Chondrocyte (in vitro differentiated cells): ENCODE measurements around the gene OR10J1. TPM values are rescaled to one million over a fixed set of nuclear protein-coding genes. Genes with fewer than 3 reads are reported as not detected.
"Not testable (repeated sequence)": the region's sequence is repeated elsewhere in the genome, so short reads cannot be mapped to it uniquely, and the experiment has no call there.

ENCODE experiments used
- DNase-seq: peaks from one replicate; pipeline ENCODE4 v3.0.0; 2021; ENCODE audit warnings: mixed read lengths, low spot score
- H3K27ac Mint-ChIP-seq: one replicate; pipeline ENCODE4 v1.8.0; 2021; ENCODE audit warnings: mild to moderate bottlenecking, moderate library complexity, mixed read lengths; ENCODE audit not compliant: unreplicated experiment
- H3K27me3 Mint-ChIP-seq: 2 replicates; pipeline ENCODE4 v1.8.0; 2021; ENCODE audit warnings: low read depth, mixed read lengths
- H3K36me3 Mint-ChIP-seq: 2 replicates; pipeline ENCODE4 v1.8.0; 2021; ENCODE audit warnings: low read depth, mixed read lengths
- H3K4me1 Mint-ChIP-seq: 2 replicates; pipeline ENCODE4 v1.8.0; 2021; ENCODE audit warnings: low read depth, mild to moderate bottlenecking, mixed read lengths
- H3K4me3 Mint-ChIP-seq: one replicate; pipeline ENCODE4 v1.8.0; 2021; ENCODE audit warnings: mild to moderate bottlenecking, moderate library complexity, mixed read lengths; ENCODE audit not compliant: unreplicated experiment
- H3K9me3 Mint-ChIP-seq: 2 replicates; pipeline ENCODE4 v1.8.0; 2021; ENCODE audit warnings: low read depth, mixed read lengths
- total RNA-seq: library from RNA; stranded (reverse); gene quantifications from 3 replicates; pipeline ENCODE4 v1.2.1, GENCODE V29; 2021
- TF ChIP-seq, protein P1 (sequence below): fragments of 200-600 bp; sonication (generic); IDR thresholded peaks from 2 replicates; pipeline ENCODE4 v1.5.0; 2021; ENCODE audit warnings: antibody characterized with exemption, mild to moderate bottlenecking, moderate library complexity

The OR10J1 gene
- total RNA-seq, 1 donor from 2014 or later, result not detected

GRCh38 chr1:159442428-159442827, 2.9 kb downstream of the OR10J1 start:
- H3K9me3 Mint-ChIP-seq, result peaks cover 4% of the 10 kb centered on the region
- no peak overlapping the region for H3K27ac Mint-ChIP-seq
- no peak for DNase-seq
- no peaks in the 10 kb centered on the region for H3K36me3 Mint-ChIP-seq
- H3K4me3 Mint-ChIP-seq, result no peak overlapping the region
- TF ChIP-seq, protein P1, sequence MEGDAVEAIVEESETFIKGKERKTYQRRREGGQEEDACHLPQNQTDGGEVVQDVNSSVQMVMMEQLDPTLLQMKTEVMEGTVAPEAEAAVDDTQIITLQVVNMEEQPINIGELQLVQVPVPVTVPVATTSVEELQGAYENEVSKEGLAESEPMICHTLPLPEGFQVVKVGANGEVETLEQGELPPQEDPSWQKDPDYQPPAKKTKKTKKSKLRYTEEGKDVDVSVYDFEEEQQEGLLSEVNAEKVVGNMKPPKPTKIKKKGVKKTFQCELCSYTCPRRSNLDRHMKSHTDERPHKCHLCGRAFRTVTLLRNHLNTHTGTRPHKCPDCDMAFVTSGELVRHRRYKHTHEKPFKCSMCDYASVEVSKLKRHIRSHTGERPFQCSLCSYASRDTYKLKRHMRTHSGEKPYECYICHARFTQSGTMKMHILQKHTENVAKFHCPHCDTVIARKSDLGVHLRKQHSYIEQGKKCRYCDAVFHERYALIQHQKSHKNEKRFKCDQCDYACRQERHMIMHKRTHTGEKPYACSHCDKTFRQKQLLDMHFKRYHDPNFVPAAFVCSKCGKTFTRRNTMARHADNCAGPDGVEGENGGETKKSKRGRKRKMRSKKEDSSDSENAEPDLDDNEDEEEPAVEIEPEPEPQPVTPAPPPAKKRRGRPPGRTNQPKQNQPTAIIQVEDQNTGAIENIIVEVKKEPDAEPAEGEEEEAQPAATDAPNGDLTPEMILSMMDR, result no peak
- H3K27me3 Mint-ChIP-seq, result peaks cover 5% of the 10 kb centered on the region
- H3K4me1 Mint-ChIP-seq, result no peaks in the 10 kb centered on the region

GRCh38 chr1:159443066-159443750, 3.7 kb downstream of the OR10J1 start:
- H3K9me3 Mint-ChIP-seq, result peaks cover 9% of the 10 kb centered on the region
- peaks cover 6% of the 10 kb centered on the region for H3K27me3 Mint-ChIP-seq
- no peaks in the 10 kb centered on the region for H3K4me1 Mint-ChIP-seq
- TF ChIP-seq, protein P1, result no peak
- no peak overlapping the region for H3K27ac Mint-ChIP-seq
- H3K36me3 Mint-ChIP-seq, result no peaks in the 10 kb centered on the region
- no peak overlapping the region for H3K4me3 Mint-ChIP-seq
- DNase-seq, result no peak

DNA sequence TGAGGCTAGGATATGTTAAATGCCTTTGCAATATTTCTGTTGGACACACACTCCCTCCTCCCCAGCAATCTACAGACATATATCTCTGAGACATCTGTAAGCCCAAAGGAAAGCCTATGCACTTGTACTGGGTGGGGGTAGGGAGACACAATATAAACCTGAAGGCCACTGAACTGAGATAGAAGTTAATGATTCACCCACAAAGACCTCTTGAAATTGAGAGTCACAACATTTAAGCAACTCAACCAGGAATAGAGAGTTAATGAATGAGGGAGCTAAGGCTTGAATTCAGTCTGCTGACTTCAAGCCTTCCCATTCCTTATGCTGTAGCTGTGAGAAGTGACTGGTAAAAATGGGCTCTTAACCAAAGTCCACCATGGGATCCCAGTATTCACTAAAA, 5.0 kb downstream of the OR10J1 start:
- DNase-seq, result no peak
- no peaks in the 10 kb centered on the region for H3K36me3 Mint-ChIP-seq
- peaks cover 13% of the 10 kb centered on the region for H3K9me3 Mint-ChIP-seq
- no peak overlapping the region for H3K4me3 Mint-ChIP-seq
- H3K27me3 Mint-ChIP-seq, result peaks cover 7% of the 10 kb centered on the region
- TF ChIP-seq, protein P1, result no peak
- no peak overlapping the region for H3K27ac Mint-ChIP-seq
- H3K4me1 Mint-ChIP-seq, result no peaks in the 10 kb centered on the region

GRCh38 chr1:159448181-159448580, 8.7 kb downstream of the OR10J1 start:
- TF ChIP-seq, protein P1, result no peak
- H3K9me3 Mint-ChIP-seq, result peaks cover 32% of the 10 kb centered on the region
- no peaks in the 10 kb centered on the region for H3K4me1 Mint-ChIP-seq
- no peak overlapping the region for H3K27ac Mint-ChIP-seq
- DNase-seq, result no peak
- peaks cover 2% of the 10 kb centered on the region for H3K27me3 Mint-ChIP-seq
- no peak overlapping the region for H3K4me3 Mint-ChIP-seq
- H3K36me3 Mint-ChIP-seq, result no peaks in the 10 kb centered on the region

DNA sequence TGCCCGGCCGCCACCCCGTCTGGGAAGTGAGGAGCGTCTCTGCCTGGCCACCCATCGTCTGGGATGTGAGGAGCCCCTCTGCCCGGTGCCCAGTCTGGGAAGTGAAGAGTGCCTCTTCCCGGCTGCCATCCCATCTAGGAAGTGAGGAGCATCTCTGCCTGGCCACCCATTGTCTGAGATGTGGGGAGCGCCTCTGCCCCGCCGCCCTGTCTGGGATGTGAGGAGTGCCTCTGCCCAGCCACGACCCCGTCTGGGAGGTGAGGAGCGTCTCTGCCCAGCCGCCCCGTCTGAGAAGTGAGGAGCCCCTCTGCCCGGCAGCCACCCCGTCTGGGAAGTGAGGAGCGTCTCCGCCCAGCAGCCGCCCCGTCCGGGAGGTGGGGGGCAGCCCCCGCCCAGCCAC, 10.1 kb downstream of the OR10J1 start:
- H3K9me3 Mint-ChIP-seq, result peaks cover 37% of the 10 kb centered on the region
- H3K27ac Mint-ChIP-seq, H3K36me3 Mint-ChIP-seq, H3K4me1 Mint-ChIP-seq, H3K4me3 Mint-ChIP-seq, H3K27me3 Mint-ChIP-seq: not testable (repeated sequence)
- peak; percentile 25 for DNase-seq

- Mint-ChIP-seq H3K9me3 (peaks cover 39% of the 10 kb centered on the region), H3K4me3 (no peak overlapping the region), H3K27ac (no peak overlapping the region), H3K27me3 (no peaks in the 10 kb centered on the region), H3K36me3 (peaks cover 3% of the 10 kb centered on the region), H3K4me1 (no peaks in the 10 kb centered on the region)
- TF ChIP-seq, protein P1, result no peak
- no peak for DNase-seq
These were observed 20.0 kb downstream of the OR10J1 start for GRCh38 chr1:159459551-159459950.
